GM21737 (cell line): ENCODE results near the gene NMT1.

Source experiments
- ATAC-seq: cut with Tn5 transposase; IDR thresholded peaks from one replicate; pipeline ENCODE4 v1.9.1; 2021; ENCODE audit warnings: mild to moderate bottlenecking, moderate library complexity; ENCODE audit not compliant: unreplicated experiment

NMT1 gene

DNA sequence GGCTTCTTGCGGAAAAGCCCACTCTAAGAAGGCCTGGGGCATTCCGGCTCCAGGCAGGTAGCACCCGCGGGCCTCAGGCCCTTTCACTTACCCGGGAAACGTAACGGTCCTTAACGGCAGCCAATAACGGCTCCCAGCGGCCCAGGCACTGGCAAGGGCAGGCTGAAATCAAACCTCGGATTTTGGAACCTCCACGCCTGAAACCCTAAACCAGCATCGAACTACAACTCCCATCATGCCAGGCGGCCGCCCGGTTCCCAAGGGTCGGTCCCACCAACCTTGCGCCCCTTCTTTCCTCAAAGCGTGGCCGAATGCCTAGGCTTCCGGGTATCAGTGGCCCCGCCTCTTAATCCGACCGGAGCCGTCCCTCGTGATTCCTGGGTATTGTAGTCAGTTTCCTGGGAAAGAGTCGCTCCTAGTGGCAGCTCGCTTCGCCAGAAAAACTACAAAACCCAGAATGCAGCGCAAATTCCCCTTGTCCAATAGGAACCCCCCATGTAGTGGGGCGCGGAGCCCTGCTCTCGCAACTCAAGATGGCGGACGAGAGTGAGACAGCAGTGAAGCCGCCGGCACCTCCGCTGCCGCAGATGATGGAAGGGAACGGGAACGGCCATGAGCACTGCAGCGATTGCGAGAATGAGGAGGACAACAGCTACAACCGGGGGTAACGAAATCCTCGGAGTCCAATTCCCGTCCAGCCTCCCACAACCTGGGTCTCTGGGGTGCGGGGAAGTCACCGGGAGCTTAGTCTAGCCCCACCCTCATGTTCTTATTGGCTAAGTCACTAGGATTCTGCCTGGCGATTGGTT is at the start of gene NMT1:
Gene NMT1 (plus strand): TSS at position 521 of the 809 bp plus-strand sequence. CDS start 13 bp downstream, at position 534.
- ATAC-seq: peak; percentile 76

GRCh38 chr17:45011767-45012166 is 49.4 kb upstream of the NMT1 start:
- no peak for ATAC-seq

DNA sequence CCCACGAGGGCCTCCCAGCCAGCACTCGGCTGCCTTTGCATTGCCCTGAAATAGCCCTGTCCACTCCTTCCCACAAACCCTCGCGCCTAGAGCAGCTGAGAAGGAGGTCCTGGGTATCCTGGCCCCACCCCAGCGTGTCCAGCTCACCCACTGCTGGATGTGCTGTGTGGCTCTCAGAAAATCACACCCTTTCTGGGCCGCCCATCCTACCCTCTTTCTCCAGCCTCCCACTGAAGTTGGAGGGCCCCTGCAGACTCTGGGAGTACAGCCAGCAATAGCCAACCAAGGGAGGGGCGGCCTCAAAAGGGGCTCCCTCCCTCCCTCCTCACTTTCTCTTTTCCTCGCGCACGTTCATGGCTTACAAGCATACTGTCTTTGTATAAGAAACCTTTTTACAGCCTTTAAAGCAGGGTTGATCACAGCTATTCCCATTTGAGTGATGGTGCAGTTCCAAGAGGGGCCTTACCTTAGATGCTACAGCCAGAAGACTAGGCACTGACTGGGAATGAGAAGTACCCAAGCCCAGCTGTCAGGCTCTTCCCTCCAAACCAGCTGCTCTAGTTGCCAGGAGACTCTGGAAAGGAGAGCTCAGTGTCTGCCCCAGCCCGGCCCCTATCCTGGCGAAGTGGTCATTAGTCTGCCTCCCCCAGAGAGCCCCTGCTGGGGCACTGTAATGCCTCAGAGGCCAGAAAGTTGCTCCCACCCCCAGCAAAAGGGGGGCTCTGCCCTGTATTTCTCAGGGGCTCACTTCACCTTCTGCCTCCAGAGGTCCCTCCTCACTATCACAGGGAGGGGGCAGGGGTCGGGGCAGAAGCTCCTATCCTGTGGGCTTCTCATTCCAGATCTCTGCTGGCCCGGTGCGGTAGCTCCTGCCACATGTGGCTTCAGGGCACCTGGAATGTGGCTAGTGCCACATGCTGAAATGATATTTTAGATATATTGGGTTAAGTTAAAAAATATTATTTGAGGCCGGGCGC is 47.8 kb upstream of the NMT1 start:
- ATAC-seq: no peak

GRCh38 chr17:45016237-45016636 is 44.9 kb upstream of the NMT1 start:
- ATAC-seq: no peak

GRCh38 chr17:45016823-45017222 is 44.3 kb upstream of the NMT1 start:
- ATAC-seq: no peak

DNA sequence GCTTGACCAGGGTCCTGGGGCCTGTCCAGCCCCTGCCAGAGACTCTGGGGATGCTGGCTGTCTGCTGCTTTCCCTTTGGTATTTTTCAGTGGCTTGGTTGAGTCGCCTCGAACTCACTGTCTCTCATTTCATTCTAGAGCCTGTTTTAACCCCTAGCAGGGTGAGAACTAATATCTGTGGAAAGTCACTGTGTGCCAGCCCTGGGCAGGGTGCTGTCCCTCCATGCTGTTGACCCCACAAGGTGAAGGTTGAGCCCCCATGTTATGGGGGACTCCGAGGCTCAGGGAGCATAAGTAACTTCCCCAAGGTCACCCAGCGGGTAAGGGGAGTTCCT is 42.6 kb upstream of the NMT1 start:
- ATAC-seq: no peak

DNA sequence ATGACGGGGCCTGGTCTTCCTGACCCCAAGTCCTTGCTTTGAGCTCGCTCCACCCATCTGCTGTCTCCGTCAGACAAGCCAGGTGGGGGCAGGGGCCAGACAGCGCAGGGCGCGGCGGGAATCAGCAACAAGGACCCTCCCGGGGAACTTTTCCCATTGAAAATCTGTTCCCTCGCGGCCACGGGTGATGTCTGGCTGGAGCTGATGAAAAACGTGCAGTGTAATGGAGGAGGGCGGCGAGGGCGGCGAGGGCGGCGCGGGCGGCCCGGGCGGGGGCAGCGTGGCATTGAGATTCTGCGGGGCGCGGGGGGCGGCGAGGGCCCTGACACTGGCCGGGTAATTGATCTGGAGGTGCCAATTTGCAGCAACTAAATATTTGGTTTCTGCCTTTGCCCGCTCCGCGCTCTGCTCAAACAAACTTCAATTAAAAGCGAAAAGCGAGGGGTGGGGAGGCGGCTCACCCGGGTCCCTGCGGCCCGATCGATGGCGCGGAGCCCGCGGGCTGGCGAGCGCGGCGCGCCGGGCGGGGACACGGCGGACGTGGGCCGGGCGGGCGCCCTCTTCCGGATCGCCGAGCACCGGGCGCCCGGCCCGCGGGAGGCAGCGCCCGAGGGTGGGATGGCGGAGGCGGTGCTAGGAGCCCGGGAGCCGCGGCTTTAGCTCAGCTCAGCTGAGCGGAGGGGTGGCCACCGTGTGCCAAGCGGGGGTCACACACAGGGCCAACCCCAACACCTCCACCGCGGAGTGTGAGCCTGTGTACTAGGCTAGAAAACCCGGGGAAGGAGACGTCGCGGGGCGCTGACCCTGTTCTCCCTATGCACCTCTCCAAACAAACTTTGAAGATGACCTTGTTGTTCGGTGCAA is 42.0 kb upstream of the NMT1 start:
- ATAC-seq: no peak

DNA sequence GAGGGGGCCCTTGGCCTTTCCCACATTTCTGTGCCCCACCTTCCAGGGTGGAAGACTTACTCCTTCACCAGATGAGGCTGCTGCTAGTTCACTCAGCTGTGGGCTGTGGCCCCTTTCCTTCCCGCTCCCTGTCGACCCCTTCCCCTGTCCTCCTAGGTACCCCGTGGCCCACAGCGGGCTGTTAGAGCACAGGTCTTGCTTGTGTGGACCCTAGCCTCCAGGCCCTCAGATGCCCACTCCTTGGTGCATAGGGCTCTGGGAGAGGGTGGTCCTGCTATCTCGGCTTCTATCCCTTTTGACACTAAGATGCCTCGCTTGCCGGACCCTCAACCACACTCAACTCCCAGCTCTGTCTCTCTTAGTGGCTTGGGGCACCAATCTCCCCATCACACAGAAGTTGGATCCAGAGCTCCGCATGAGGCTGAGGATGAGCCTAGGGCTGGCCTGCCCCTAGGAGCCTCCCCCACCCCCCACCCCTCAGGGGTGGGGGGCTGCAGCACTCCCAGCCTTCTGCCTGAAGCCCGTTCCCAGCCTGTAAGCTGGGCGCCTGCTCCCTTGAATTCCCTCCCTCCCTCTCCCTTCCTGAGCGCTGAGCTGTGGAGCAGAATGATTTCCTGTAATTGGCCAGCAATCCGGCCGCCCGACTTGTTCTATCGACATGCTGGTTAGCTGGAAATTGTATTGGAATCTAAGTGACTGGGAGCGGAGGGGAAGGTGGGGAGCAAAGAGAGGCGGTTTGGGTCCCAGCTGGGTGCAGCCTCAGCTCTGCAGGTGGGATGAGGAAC is 40.6 kb upstream of the NMT1 start:
- ATAC-seq: no peak

DNA sequence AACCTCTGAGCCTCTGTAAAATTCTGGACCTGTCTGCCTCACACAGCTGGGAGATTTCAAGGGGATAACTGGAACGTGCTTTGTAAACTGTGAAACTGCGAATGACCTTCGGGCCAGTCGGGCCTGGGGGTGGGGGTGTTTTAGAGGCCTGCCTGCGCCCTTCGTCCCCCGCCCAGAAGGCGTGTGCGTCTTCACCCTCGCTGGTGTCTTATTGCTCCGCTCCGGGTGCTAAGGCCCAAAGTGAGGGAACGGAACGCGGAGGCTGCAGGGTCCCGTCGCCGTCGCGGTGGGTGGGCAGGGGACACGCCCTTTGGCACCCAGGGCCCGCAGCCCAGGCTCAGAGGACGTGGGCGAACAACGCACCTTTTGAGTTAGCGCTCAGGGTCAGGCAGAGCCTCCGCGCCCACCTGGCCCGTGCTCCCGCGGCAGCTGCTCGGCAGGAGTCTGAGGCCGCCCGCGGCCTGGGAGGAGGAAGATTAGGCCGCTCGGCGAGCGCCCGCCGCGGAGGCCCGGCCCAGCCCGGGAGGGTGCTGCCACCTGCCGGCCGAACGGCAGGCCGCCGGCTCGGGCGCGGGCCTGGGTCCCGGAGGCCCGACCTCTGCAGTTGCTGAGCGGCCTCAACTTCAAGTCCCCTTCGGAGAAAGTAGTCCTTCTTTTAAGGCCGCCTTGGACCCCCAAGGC is 39.4 kb upstream of the NMT1 start:
- ATAC-seq: no peak

GRCh38 chr17:45022288-45022648 is 38.8 kb upstream of the NMT1 start:
- no peak for ATAC-seq

DNA sequence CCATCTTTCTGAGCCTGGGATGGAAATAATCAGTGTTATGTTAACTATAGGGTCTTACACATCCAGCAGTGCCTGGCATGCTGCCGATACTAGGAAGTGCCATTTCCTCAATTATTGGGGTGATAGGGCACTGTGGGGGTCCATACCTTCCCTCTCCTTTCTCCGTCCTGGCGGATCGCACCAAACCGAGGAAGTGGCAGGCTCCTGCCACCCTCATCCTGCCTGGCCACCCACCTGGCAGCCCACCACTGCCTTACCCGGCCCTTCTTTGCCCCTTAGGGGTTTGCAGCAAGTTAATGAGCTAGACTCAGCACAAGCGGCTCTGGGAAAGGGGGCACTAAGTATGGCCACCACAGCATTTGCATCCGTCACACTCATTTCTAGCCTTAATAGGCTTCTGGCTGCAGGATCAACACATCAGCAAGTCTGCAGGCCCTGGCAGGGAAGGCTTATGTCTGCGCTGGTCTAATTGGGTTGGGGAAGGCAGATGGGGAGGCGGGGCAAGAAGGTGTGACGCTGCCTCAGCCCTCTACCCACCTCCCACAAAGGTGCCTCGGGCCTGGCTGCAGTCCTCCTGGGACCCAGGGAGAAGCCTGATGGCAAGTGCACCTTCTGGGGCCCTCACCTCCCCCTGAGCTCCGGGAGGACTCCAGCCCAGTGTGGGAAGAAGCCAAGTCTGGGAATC is 38.3 kb upstream of the NMT1 start:
- no peak for ATAC-seq

- no peak for ATAC-seq
Measured at GRCh38 chr17:45029096-45029495, 32.0 kb upstream of the NMT1 start.

- no peak for ATAC-seq
Measured at GRCh38 chr17:45029758-45030423, 31.2 kb upstream of the NMT1 start.

DNA sequence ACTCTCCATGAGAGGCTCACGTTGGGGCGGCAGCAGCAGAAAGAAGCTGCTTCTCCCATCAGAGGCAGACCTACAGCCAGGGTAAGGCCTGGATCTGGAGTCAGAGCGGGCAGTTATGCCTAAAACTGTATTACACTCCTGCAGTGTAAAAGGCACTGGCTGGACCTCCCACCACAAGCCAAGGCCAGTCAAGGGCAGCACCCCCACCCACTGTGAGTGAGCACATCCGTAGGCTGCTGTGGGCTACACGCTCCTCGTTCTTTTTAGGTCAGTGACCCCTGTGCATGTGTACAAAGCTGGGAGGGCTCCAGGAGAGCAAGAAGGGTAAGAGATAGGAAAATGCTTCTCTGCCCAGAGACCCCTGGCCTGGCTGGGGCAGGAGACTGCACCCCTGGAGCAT is 30.4 kb upstream of the NMT1 start:
- no peak for ATAC-seq

- ATAC-seq: no peak
Measured at GRCh38 chr17:45031231-45032173, 29.6 kb upstream of the NMT1 start.

- ATAC-seq: no peak
Measured at GRCh38 chr17:45032174-45032541, 29.0 kb upstream of the NMT1 start.

DNA sequence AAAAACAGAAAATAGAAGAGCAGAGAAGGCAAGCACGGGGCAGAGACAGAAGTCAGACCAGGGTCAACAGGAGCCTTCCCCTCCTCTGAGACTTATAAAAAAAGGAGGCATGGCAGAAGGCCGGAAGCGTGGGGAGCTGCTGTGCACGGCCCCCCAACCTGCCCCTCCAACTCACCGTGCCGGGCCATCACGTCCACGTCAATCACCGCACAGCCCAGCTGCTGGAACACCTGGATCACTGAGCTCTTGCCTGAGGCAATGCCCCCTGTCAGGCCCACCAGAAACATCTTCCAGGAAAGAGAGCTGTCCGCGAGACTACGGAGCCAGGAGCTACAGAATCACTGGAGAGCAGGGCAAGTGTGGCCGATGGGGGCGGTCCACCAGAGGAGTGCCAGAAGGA is 26.5 kb upstream of the NMT1 start:
- no peak for ATAC-seq

GRCh38 chr17:45035848-45036247 is 25.3 kb upstream of the NMT1 start:
- ATAC-seq: no peak
